Inflammatory macrophage treated with lipopolysaccharide for 1 hour (primary cell): ENCODE data around the gene NR6A1.
"Not testable (repeated sequence)": the region's sequence is repeated elsewhere in the genome, so short reads cannot be mapped to it uniquely, and the experiment has no call there.

Experiments
- DNase-seq, 2 donors: peaks; one replicate each; pipeline ENCODE4 v3.0.0-alpha.2; 2020 to 2022

NR6A1 gene

GRCh38 chr9:124776618-124776953 lies 5.5 kb upstream of the NR6A1 start:
- no peak for DNase-seq

- DNase-seq = peak; percentile 63 to 96
These were observed 3.2 kb upstream of the NR6A1 start for GRCh38 chr9:124774129-124774978.

- DNase-seq = no peak
These were observed 2.5 kb upstream of the NR6A1 start for GRCh38 chr9:124773473-124774128.

- DNase-seq = not testable (repeated sequence)
These were observed 1.8 kb upstream of the NR6A1 start for GRCh38 chr9:124772877-124773276.

GRCh38 chr9:124771867-124772679 lies 962 bp upstream of the NR6A1 start:
- peak; percentile 40 to 73 for DNase-seq

GRCh38 chr9:124770359-124771020 lies 621 bp downstream of the NR6A1 start:
- DNase-seq = peak in 1 of 2 donors; percentile 10

GRCh38 chr9:124769549-124770358 lies 1.4 kb downstream of the NR6A1 start:
- no peak for DNase-seq

- DNase-seq = no peak
These were observed 2.2 kb downstream of the NR6A1 start for GRCh38 chr9:124768750-124769548.

- no peak for DNase-seq
These were observed 2.8 kb downstream of the NR6A1 start for GRCh38 chr9:124768334-124768733.

GRCh38 chr9:124767821-124768220 lies 3.3 kb downstream of the NR6A1 start:
- peak; percentile 11 to 20 for DNase-seq

- peak in 1 of 2 donors; percentile 25 for DNase-seq
These were observed 4.1 kb downstream of the NR6A1 start for GRCh38 chr9:124766815-124767554.

- DNase-seq = no peak
These were observed 4.8 kb downstream of the NR6A1 start for GRCh38 chr9:124766326-124766725.

GRCh38 chr9:124765439-124765835 lies 5.7 kb downstream of the NR6A1 start:
- no peak for DNase-seq

GRCh38 chr9:124764774-124765438 lies 6.2 kb downstream of the NR6A1 start:
- DNase-seq = peak in 1 of 2 donors; percentile 18

- no peak for DNase-seq
These were observed 8.5 kb downstream of the NR6A1 start for GRCh38 chr9:124762633-124763032.

- DNase-seq = no peak
These were observed 9.4 kb downstream of the NR6A1 start for GRCh38 chr9:124761710-124762109.

- no peak for DNase-seq
These were observed 9.9 kb downstream of the NR6A1 start for GRCh38 chr9:124761196-124761595.

GRCh38 chr9:124760719-124761118 lies 10.4 kb downstream of the NR6A1 start:
- no peak for DNase-seq

GRCh38 chr9:124759327-124759726 lies 11.8 kb downstream of the NR6A1 start:
- DNase-seq = no peak

- peak in 1 of 2 donors; percentile 35 for DNase-seq
These were observed 12.4 kb downstream of the NR6A1 start for GRCh38 chr9:124758691-124759090.
